NCI-H187 (cell line): ENCODE data around the gene ZCCHC8.
A peak's percentile ranks its signal among the peaks of the same experiment; 100 is the strongest.
"Not testable (repeated sequence)": the region's sequence is repeated elsewhere in the genome, so short reads cannot be mapped to it uniquely, and the experiment has no call there.

Source experiments
- DNase-seq, 2 experiments: peaks; one replicate each; lab custom pipeline; 2025; lab: John Stamatoyannopoulos, UW

ZCCHC8 gene

GRCh38 chr12:122508163-122508562 lies 7.4 kb upstream of the ZCCHC8 start:
- DNase-seq: no peak

GRCh38 chr12:122506393-122506938 lies 5.7 kb upstream of the ZCCHC8 start:
- no peak for DNase-seq

- DNase-seq: no peak
Measured at GRCh38 chr12:122505419-122506051, 4.8 kb upstream of the ZCCHC8 start.

GRCh38 chr12:122503783-122504590 lies 3.3 kb upstream of the ZCCHC8 start:
- DNase-seq: no peak

- no peak for DNase-seq
Measured at GRCh38 chr12:122503147-122503751, 2.5 kb upstream of the ZCCHC8 start.

- DNase-seq: no peak
Measured at GRCh38 chr12:122501489-122501989, 807 bp upstream of the ZCCHC8 start.

- DNase-seq: peak; percentile 48 to 62
Measured at GRCh38 chr12:122499991-122500684, 594 bp downstream of the ZCCHC8 start.

GRCh38 chr12:122495258-122495657 lies 5.5 kb downstream of the ZCCHC8 start:
- no peak for DNase-seq

GRCh38 chr12:122493222-122493621 lies 7.5 kb downstream of the ZCCHC8 start:
- DNase-seq: not testable (repeated sequence)

GRCh38 chr12:122491991-122492390 lies 8.7 kb downstream of the ZCCHC8 start:
- no peak for DNase-seq

GRCh38 chr12:122489038-122489437 lies 11.7 kb downstream of the ZCCHC8 start:
- no peak for DNase-seq

- DNase-seq: not testable (repeated sequence)
Measured at GRCh38 chr12:122487807-122488206, 12.9 kb downstream of the ZCCHC8 start.

- no peak for DNase-seq
Measured at GRCh38 chr12:122486805-122487426, 13.8 kb downstream of the ZCCHC8 start.

- not testable (repeated sequence) for DNase-seq
Measured at GRCh38 chr12:122486360-122486759, 14.4 kb downstream of the ZCCHC8 start.

- not testable (repeated sequence) for DNase-seq
Measured at GRCh38 chr12:122484385-122484784, 16.3 kb downstream of the ZCCHC8 start.

- no peak for DNase-seq
Measured at GRCh38 chr12:122483969-122484368, 16.8 kb downstream of the ZCCHC8 start.

- no peak for DNase-seq
Measured at GRCh38 chr12:122481861-122482260, 18.9 kb downstream of the ZCCHC8 start.

- no peak for DNase-seq
Measured at GRCh38 chr12:122480753-122481152, 20.0 kb downstream of the ZCCHC8 start.

- DNase-seq: no peak
Measured at GRCh38 chr12:122474324-122474716, 26.4 kb downstream of the ZCCHC8 start.

GRCh38 chr12:122473543-122474323 lies 27.0 kb downstream of the ZCCHC8 start:
- no peak for DNase-seq
